Stimulated activated CD4-positive, alpha-beta T cell treated with anti-CD3 and anti-CD28 coated beads, Interleukin-2, amount 100 ng/mL, for 48 hours (primary cell): ENCODE data around the gene C5orf15.

Experiments
- DNase-seq, 2 donors: peaks; one replicate each; pipeline ENCODE4 v3.0.0-alpha.2; 2020

The C5orf15 gene

GRCh38 chr5:133919148-133920136, 49.0 kb downstream of the C5orf15 start:
- DNase-seq = no peak

- DNase-seq = no peak
These were observed 49.7 kb downstream of the C5orf15 start for GRCh38 chr5:133918731-133919130.

GRCh38 chr5:133918316-133918715, 50.1 kb downstream of the C5orf15 start:
- no peak for DNase-seq

GRCh38 chr5:133917785-133918184, 50.6 kb downstream of the C5orf15 start:
- no peak for DNase-seq

GRCh38 chr5:133916914-133917313, 51.5 kb downstream of the C5orf15 start:
- DNase-seq = no peak

- no peak for DNase-seq
These were observed 51.9 kb downstream of the C5orf15 start for GRCh38 chr5:133916479-133916878.

- no peak for DNase-seq
These were observed 54.0 kb downstream of the C5orf15 start for GRCh38 chr5:133914434-133914833.

- DNase-seq = no peak
These were observed 54.8 kb downstream of the C5orf15 start for GRCh38 chr5:133913413-133914155.

- no peak for DNase-seq
These were observed 55.5 kb downstream of the C5orf15 start for GRCh38 chr5:133912951-133913350.

GRCh38 chr5:133910571-133910970, 57.9 kb downstream of the C5orf15 start:
- no peak for DNase-seq

- DNase-seq = no peak
These were observed 58.8 kb downstream of the C5orf15 start for GRCh38 chr5:133909603-133910002.

GRCh38 chr5:133907075-133907474, 61.4 kb downstream of the C5orf15 start:
- DNase-seq = no peak

GRCh38 chr5:133906303-133906702, 62.1 kb downstream of the C5orf15 start:
- no peak for DNase-seq
